Measurements from ENCODE around the gene ASH1L.
"Not testable (repeated sequence)": the region's sequence is repeated elsewhere in the genome, so short reads cannot be mapped to it uniquely, and the experiment has no call there.

Gene ASH1L

DNA sequence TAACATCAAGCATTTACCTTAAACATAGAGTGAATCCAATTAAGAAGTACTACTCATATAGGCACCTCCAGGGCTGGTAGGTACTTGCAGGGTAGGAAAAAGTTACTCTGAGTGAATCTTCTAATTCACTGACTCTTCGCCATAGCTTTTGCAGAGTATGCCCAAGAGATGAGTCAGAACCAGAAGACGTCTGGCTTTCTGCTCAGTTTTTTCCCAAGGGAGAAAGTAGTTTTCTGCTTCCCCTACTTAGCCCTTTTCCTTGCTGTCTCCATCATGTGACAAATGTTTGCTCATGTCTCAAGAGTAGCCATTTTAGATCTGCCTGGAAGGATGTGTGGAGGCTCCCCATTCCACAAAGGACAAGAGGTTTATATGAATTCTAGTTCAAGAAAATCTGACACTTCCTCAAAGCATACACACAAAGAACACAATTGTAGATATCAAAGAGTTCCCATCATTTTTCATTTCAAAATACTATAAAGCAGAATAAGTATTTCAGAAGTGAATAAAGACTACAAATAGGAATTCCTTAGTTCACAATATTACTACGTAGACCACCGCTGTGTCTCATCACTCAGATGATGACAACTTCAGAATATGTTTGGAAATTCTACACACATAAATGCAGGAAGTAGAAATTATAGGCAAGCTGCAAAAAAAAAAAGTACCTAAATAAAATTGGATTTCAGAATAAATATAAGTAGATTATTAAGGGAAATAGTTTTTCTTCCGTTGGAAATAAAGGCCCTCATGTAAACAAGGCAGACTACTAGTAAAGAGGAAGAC is 98.5 kb downstream of the ASH1L start:
- Mint-ChIP-seq H3K36me3 (ENCODE audit: low read depth) (peaks cover 33% of the 10 kb centered on the region), H3K9me3 (no peaks in the 10 kb centered on the region), H3K4me1 (ENCODE audit: low read depth) (peaks cover 54% of the 10 kb centered on the region), H3K27ac (peak overlapping the region; percentile 23), H3K4me3 (no peak overlapping the region), H3K27me3 (ENCODE audit: low read depth) (no peaks in the 10 kb centered on the region)

- Mint-ChIP-seq H3K9me3 (no peaks in the 10 kb centered on the region), H3K4me3 (no peak overlapping the region), H3K27ac (no peak overlapping the region), H3K36me3 (ENCODE audit: low read depth) (peaks cover 43% of the 10 kb centered on the region), H3K27me3 (ENCODE audit: low read depth) (no peaks in the 10 kb centered on the region), H3K4me1 (ENCODE audit: low read depth) (peaks cover 22% of the 10 kb centered on the region)
These were observed 104.5 kb downstream of the ASH1L start for GRCh38 chr1:155458111-155458510.

- H3K4me3 Mint-ChIP-seq = no peak overlapping the region
- no peaks in the 10 kb centered on the region for H3K9me3 Mint-ChIP-seq
- no peak overlapping the region for H3K27ac Mint-ChIP-seq
- H3K4me1 Mint-ChIP-seq (ENCODE audit: low read depth) = peaks cover 21% of the 10 kb centered on the region
- peaks cover 37% of the 10 kb centered on the region for H3K36me3 Mint-ChIP-seq (ENCODE audit: low read depth)
- no peaks in the 10 kb centered on the region for H3K27me3 Mint-ChIP-seq (ENCODE audit: low read depth)
These were observed 105.3 kb downstream of the ASH1L start for GRCh38 chr1:155457266-155457665.

GRCh38 chr1:155455588-155456195 is 106.9 kb downstream of the ASH1L start:
- Mint-ChIP-seq H3K36me3 (ENCODE audit: low read depth) (peaks cover 25% of the 10 kb centered on the region), H3K4me1 (ENCODE audit: low read depth) (peaks cover 10% of the 10 kb centered on the region), H3K4me3 (no peak overlapping the region), H3K27ac (no peak overlapping the region), H3K9me3 (no peaks in the 10 kb centered on the region), H3K27me3 (ENCODE audit: low read depth) (no peaks in the 10 kb centered on the region)

DNA sequence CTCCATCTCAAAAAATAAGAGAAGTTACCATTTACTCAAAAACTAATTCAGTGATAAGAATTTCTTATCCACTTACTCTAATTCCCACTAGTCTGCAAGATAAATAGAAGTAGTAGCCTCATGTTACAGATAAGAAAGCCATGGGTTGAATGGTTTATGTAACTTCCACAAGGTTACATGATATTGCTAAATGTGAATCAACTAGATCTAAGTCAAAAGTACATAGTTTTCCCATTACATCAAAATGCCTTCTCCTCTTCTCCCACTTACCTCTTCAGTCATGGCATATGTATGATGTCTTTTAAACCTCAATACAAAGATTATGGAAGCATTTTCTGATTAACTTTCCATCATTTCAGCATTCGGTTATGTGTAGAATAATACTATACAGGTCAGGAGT is 108.5 kb downstream of the ASH1L start:
- Mint-ChIP-seq H3K4me3 (no peak overlapping the region), H3K36me3 (ENCODE audit: low read depth) (peaks cover 31% of the 10 kb centered on the region)

DNA sequence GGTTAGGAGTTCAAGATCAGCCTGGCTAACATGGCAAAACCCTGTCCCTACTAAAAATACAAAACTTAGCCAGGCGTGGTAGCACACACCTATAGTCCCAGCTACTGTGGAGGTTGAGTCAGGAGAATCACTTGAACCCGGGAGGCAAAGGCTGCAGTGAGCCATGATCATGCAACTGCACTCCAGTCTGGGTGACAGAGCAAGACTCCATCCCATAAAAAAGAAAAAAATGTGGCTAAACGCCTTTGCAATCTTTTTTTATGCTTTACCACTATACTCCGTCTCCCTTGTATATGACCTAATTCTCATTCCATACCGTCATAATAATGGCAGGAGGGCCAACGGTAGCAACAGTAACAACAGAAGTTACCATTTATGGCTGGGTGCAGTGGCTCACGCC is 109.5 kb downstream of the ASH1L start:
- H3K27ac Mint-ChIP-seq = no peak overlapping the region
- peaks cover 5% of the 10 kb centered on the region for H3K4me1 Mint-ChIP-seq (ENCODE audit: low read depth)
- peaks cover 29% of the 10 kb centered on the region for H3K36me3 Mint-ChIP-seq (ENCODE audit: low read depth)
- H3K9me3 Mint-ChIP-seq = no peaks in the 10 kb centered on the region
- no peaks in the 10 kb centered on the region for H3K27me3 Mint-ChIP-seq (ENCODE audit: low read depth)
- H3K4me3 Mint-ChIP-seq = no peak overlapping the region

More for the DNA sequence above, 108.5 kb downstream of the ASH1L start:
- no peaks in the 10 kb centered on the region for H3K27me3 Mint-ChIP-seq (ENCODE audit: low read depth)
- no peak overlapping the region for H3K27ac Mint-ChIP-seq
- no peaks in the 10 kb centered on the region for H3K9me3 Mint-ChIP-seq
- peaks cover 6% of the 10 kb centered on the region for H3K4me1 Mint-ChIP-seq (ENCODE audit: low read depth)

- H3K36me3 Mint-ChIP-seq (ENCODE audit: low read depth) = peaks cover 20% of the 10 kb centered on the region
- no peak overlapping the region for H3K27ac Mint-ChIP-seq
- H3K4me1 Mint-ChIP-seq (ENCODE audit: low read depth) = peaks cover under 1% of the 10 kb centered on the region
- no peaks in the 10 kb centered on the region for H3K9me3 Mint-ChIP-seq
- H3K27me3 Mint-ChIP-seq (ENCODE audit: low read depth) = no peaks in the 10 kb centered on the region
- no peak overlapping the region for H3K4me3 Mint-ChIP-seq
These were observed 111.4 kb downstream of the ASH1L start for GRCh38 chr1:155451199-155451598.

DNA sequence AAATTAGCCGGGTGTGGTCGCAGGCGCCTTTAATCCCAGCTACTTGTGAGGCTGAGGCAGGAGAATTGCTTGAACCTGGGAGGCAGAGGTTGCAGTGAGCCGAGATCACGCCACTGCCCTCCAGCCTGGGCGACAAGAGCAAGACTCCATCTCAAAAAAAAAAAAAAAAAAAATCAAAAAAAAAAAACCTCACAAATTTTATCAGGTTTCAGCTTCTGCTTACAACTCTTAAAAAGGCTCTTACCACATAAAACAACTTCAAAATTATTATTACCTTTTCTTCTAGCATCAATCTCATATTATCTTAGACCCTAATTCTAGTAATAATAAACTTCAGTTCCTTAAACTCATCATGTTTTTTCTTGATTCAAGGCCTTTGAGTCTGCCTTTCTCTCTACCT is 120.2 kb downstream of the ASH1L start:
- H3K4me1 Mint-ChIP-seq (ENCODE audit: low read depth); H3K4me3 Mint-ChIP-seq; H3K9me3 Mint-ChIP-seq; H3K27me3 Mint-ChIP-seq (ENCODE audit: low read depth): not testable (repeated sequence)
- H3K36me3 Mint-ChIP-seq (ENCODE audit: low read depth) = peaks cover 21% of the 10 kb centered on the region
- peak overlapping the region; percentile 47 for H3K27ac Mint-ChIP-seq

DNA sequence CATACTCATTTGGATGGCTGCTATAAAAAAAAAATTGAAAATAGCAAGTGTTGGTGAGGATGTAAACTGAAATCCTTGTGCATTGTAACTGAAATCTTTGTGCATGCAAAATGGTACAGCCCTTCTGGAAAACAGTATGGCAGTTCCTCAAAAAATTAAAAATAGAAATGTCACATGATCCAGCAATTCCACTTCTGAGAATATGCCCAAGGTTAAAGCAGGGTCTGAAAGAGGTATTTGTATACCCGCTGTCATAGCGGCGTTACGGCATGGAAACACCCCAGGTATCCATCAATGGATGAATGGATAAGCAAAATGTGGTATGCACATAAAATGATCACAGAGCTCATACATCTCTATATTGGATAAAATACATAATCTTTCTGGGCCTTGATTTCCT is 125.2 kb downstream of the ASH1L start:
- H3K36me3 Mint-ChIP-seq (ENCODE audit: low read depth) = peaks cover 30% of the 10 kb centered on the region
- no peak overlapping the region for H3K4me3 Mint-ChIP-seq
- peaks cover 5% of the 10 kb centered on the region for H3K4me1 Mint-ChIP-seq (ENCODE audit: low read depth)
- H3K27me3 Mint-ChIP-seq (ENCODE audit: low read depth) = no peaks in the 10 kb centered on the region
- no peaks in the 10 kb centered on the region for H3K9me3 Mint-ChIP-seq
- no peak overlapping the region for H3K27ac Mint-ChIP-seq

- not testable (repeated sequence) for H3K4me1 Mint-ChIP-seq (ENCODE audit: low read depth); H3K4me3 Mint-ChIP-seq; H3K9me3 Mint-ChIP-seq; H3K27ac Mint-ChIP-seq; H3K27me3 Mint-ChIP-seq (ENCODE audit: low read depth)
- peaks cover 32% of the 10 kb centered on the region for H3K36me3 Mint-ChIP-seq (ENCODE audit: low read depth)
These were observed 128.7 kb downstream of the ASH1L start for GRCh38 chr1:155433831-155434389.

DNA sequence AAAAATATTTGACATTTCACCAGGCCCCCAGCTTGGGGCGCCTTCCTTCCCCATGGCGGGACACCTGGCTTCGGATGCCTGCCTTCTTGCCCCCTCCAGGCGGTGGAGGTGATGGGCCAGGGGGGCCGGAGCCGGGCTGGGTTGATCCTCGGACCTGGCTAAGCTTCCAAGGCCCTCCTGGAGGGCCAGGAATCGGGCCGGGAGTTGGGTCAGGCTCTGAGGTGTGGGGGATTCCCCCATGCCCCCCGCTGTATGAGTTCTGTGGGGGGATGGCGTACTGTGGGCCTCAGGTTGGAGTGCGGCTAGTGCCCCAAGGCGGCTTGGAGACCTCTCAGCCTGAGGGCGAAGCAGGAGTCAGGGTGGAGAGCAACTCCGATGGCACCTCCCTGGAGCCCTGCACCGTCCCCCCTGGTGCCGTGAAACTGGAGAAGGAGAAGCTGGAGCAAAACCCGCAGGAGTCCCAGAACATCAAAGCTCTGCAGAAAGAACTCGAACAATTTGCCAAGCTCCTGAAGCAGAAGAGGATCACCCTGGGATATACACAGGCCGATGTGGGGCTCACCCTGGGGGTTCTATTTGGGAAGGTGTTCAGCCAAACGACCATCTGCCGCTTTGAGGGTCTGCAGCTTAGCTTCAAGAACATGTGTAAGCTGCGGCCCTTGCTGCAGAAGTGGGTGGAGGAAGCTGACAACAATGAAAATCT is 129.3 kb downstream of the ASH1L start:
- H3K4me1 Mint-ChIP-seq (ENCODE audit: low read depth); H3K4me3 Mint-ChIP-seq; H3K27ac Mint-ChIP-seq; H3K27me3 Mint-ChIP-seq (ENCODE audit: low read depth); H3K9me3 Mint-ChIP-seq: not testable (repeated sequence)
- H3K36me3 Mint-ChIP-seq (ENCODE audit: low read depth) = peaks cover 26% of the 10 kb centered on the region

DNA sequence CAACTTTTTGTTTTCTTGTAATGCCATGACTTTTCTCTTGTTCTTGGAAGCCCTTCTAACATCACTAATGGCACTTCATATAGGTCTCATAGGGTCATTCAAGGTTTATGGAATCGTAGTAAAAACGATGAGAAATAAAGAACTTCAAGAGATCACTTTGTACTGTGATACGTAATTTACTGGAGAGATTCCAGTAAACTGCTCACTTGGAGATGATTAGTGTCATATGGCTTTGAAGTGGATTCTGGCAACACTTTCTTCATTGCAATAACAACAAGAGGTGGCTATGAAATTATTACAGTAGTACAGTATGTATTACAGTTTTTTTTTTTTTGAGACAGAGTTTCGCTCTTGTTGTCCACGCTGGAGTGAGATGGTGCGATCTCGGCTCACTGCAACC is 138.5 kb downstream of the ASH1L start:
- Mint-ChIP-seq H3K4me1 (ENCODE audit: low read depth) (no peaks in the 10 kb centered on the region), H3K27ac (no peak overlapping the region), H3K4me3 (no peak overlapping the region), H3K36me3 (ENCODE audit: low read depth) (peaks cover 2% of the 10 kb centered on the region), H3K27me3 (ENCODE audit: low read depth) (no peaks in the 10 kb centered on the region), H3K9me3 (no peaks in the 10 kb centered on the region)

DNA sequence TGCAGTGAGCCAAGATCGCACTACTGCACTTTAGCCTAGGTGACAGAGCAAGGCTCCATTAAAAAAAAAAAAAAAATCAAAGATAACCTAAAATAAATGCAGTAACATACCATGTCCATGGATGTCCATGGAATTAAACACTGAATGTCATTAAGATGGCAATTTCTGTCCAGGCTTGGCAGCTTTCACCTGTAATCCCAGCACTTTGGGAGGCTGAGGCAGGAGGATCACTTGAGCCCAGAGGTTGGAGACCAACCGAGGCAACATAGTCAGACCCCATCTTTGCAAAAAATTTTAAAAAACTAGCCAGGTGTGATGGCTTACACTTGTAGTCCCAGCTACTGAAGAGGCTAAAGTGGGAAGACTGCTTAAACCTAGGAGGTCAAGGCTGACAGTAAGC is 141.8 kb downstream of the ASH1L start:
- no peaks in the 10 kb centered on the region for H3K27me3 Mint-ChIP-seq (ENCODE audit: low read depth)
- H3K4me1 Mint-ChIP-seq (ENCODE audit: low read depth) = peaks cover 2% of the 10 kb centered on the region
- no peak overlapping the region for H3K4me3 Mint-ChIP-seq
- no peak overlapping the region for H3K27ac Mint-ChIP-seq
- no peaks in the 10 kb centered on the region for H3K9me3 Mint-ChIP-seq
- peaks cover 4% of the 10 kb centered on the region for H3K36me3 Mint-ChIP-seq (ENCODE audit: low read depth)

GRCh38 chr1:155411840-155412239 is 150.8 kb downstream of the ASH1L start:
- not testable (repeated sequence) for H3K27ac Mint-ChIP-seq; H3K27me3 Mint-ChIP-seq (ENCODE audit: low read depth); H3K4me3 Mint-ChIP-seq; H3K9me3 Mint-ChIP-seq
- Mint-ChIP-seq H3K36me3 (ENCODE audit: low read depth) (peaks cover 18% of the 10 kb centered on the region), H3K4me1 (ENCODE audit: low read depth) (peaks cover 13% of the 10 kb centered on the region)

GRCh38 chr1:155410931-155411330 is 151.7 kb downstream of the ASH1L start:
- peaks cover 21% of the 10 kb centered on the region for H3K36me3 Mint-ChIP-seq (ENCODE audit: low read depth)
- peaks cover 13% of the 10 kb centered on the region for H3K4me1 Mint-ChIP-seq (ENCODE audit: low read depth)
- H3K4me3 Mint-ChIP-seq = no peak overlapping the region
- H3K27me3 Mint-ChIP-seq (ENCODE audit: low read depth) = no peaks in the 10 kb centered on the region
- H3K27ac Mint-ChIP-seq = no peak overlapping the region
- no peaks in the 10 kb centered on the region for H3K9me3 Mint-ChIP-seq
